CD4-positive, CD25-positive, alpha-beta regulatory T cell (primary cell): Measurements from ENCODE around the gene CHL1. TPM values are rescaled to one million over a fixed set of nuclear protein-coding genes. Genes with fewer than 3 reads are reported as not detected.

Experiments
- ATAC-seq, 2 donors: fragments of 150-1000 bp; cut with Tn5 transposase; one replicate each; pipeline ENCODE4 v1.10.0; 2021; ENCODE audit warnings: low read depth in 2 of 2, moderate number of reproducible peaks in 2 of 2, moderate library complexity in 1 of 2
- DNase-seq, 3 donors: peaks; one replicate each; pipeline versions ENCODE4 v3.0.0 to v3.0.0-alpha.2; 2012 to 2022; ENCODE audit warnings: mixed read lengths in 1 of 3
- H3K27ac ChIP-seq: one replicate; pipeline ENCODE4 v1.7.0; 2013; ENCODE audit warnings: mild to moderate bottlenecking, low read length; ENCODE audit not compliant: insufficient read depth, poor library complexity, severe bottlenecking
- H3K27me3 ChIP-seq: one replicate; pipeline ENCODE4 v1.7.0; 2013; ENCODE audit warnings: low read length; ENCODE audit not compliant: control insufficient read depth, insufficient read depth
- H3K36me3 ChIP-seq: one replicate; pipeline ENCODE4 v1.7.0; 2013; ENCODE audit warnings: mild to moderate bottlenecking, low read length, moderate library complexity; ENCODE audit not compliant: control insufficient read depth, insufficient read depth
- H3K4me1 ChIP-seq: 2 replicates; pipeline ENCODE4 v1.7.0; 2013; ENCODE audit warnings: mild to moderate bottlenecking, low read length; ENCODE audit not compliant: insufficient read depth, control insufficient read depth, poor library complexity, severe bottlenecking
- H3K4me3 ChIP-seq: one replicate; pipeline ENCODE4 v1.7.0; 2013; ENCODE audit warnings: low read depth, mild to moderate bottlenecking, low read length, moderate library complexity
- H3K9me3 ChIP-seq, 2 experiments: 1 replicate in 1 of 2; 2 replicates in 1 of 2; pipeline ENCODE4 v1.7.0; 2013; ENCODE audit warnings: low read length in 2 of 2, mild to moderate bottlenecking in 1 of 2, moderate library complexity in 1 of 2; ENCODE audit not compliant: control insufficient read depth in 2 of 2
- H3K27ac Mint-ChIP-seq, 3 donors: one replicate each; pipeline ENCODE4 v1.8.0; 2020 to 2022; ENCODE audit warnings: mild to moderate bottlenecking in 3 of 3, mixed read lengths in 3 of 3, moderate library complexity in 2 of 3
- H3K27me3 Mint-ChIP-seq: one replicate; pipeline ENCODE4 v1.8.0; 2022; ENCODE audit warnings: mild to moderate bottlenecking, mixed read lengths
- H3K36me3 Mint-ChIP-seq: one replicate; pipeline ENCODE4 v1.8.0; 2020; ENCODE audit warnings: mixed read lengths
- H3K4me1 Mint-ChIP-seq, 4 donors: one replicate each; pipeline ENCODE4 v1.8.0; 2020 to 2022; ENCODE audit warnings: mixed read lengths in 4 of 4, mild to moderate bottlenecking in 1 of 4
- H3K4me3 Mint-ChIP-seq, 4 donors: one replicate each; pipeline ENCODE4 v1.8.0; 2020 to 2022; ENCODE audit warnings: mild to moderate bottlenecking in 4 of 4, mixed read lengths in 4 of 4, moderate library complexity in 3 of 4
- H3K9me3 Mint-ChIP-seq, 7 donors: one replicate each; pipeline ENCODE4 v1.8.0; 2020 to 2022; ENCODE audit warnings: mixed read lengths in 7 of 7, mild to moderate bottlenecking in 3 of 7, moderate library complexity in 2 of 7
- polyA plus RNA-seq, 4 donors: library from polyadenylated mRNA; unstranded; fragments of 300-500 nt; fragmentation: Illumina TruSeq; gene quantifications; one replicate each; pipeline ENCODE4 v1.2.3, GENCODE V29; 2021
- total RNA-seq: library from RNA; stranded (reverse); gene quantifications from one replicate; pipeline ENCODE4 v1.2.3, GENCODE V29; 2022

The CHL1 gene
- total and polyA plus RNA-seq, 5 donors from 2014 or later, result not detected

DNA sequence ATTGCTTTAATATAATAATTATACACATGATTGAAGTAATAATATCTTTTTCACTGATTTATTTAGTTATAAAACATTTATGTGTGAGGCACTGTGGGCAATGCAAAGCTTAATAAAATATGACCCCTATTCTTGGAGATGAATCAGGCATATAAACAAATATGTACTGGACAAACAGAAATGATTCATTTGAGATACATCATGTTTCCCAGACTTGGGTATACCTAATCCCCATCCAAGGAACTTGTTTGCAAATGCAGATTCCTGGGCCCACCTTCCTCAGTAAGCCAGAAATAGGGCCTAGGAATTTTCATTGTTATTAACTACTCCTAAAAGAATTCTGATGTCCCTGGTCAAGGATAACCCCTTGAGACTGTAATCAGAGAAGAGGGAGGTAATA, 184.2 kb downstream of the CHL1 start:
- no peak overlapping the region for H3K4me3 Mint-ChIP-seq
- Histone ChIP-seq H3K27ac (no peak overlapping the region), H3K4me1 (no peaks in the 10 kb centered on the region), H3K36me3 (no peaks in the 10 kb centered on the region), H3K27me3 (no peaks in the 10 kb centered on the region), H3K9me3 (no peaks in the 10 kb centered on the region), H3K4me3 (no peak overlapping the region)
- H3K9me3 Mint-ChIP-seq, result peaks cover 0 to 3% (median 0%) of the 10 kb centered on the region in 7 donors
- H3K27me3 Mint-ChIP-seq, result no peaks in the 10 kb centered on the region
- H3K27ac Mint-ChIP-seq, result no peak overlapping the region
- DNase-seq (no peak), ATAC-seq (no peak)
- peaks cover 0 to 2% (median 0%) of the 10 kb centered on the region in 4 donors for H3K4me1 Mint-ChIP-seq
- H3K36me3 Mint-ChIP-seq, result no peaks in the 10 kb centered on the region

DNA sequence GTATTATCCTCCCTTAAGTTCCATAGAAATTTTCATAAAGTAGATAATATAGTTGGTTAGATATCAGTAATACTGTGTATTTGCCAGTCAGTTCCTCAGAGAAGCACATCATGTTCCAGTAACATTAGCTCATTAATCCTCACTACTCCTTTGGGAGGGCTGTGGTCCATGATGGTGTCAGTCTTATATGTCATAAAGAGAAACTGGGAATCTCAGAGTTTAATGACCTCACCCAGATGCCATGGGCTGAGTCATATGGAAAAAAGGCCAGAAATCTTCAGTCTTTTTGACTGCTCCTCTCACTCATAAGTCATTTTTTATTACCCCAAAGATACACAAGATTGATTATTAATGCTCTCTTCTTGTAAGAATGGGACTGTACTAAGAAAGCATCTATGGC, 188.6 kb downstream of the CHL1 start:
- Mint-ChIP-seq H3K4me3 (no peak overlapping the region), H3K27me3 (no peaks in the 10 kb centered on the region), H3K36me3 (no peaks in the 10 kb centered on the region), H3K4me1 (no peaks in the 10 kb centered on the region), H3K27ac (no peak overlapping the region), H3K9me3 (peaks cover 0 to 5% (median 0%) of the 10 kb centered on the region in 7 donors)
- no peak overlapping the region for H3K27ac ChIP-seq
- no peaks in the 10 kb centered on the region for H3K4me1 ChIP-seq
- no peaks in the 10 kb centered on the region for H3K27me3 ChIP-seq
- ATAC-seq (no peak), DNase-seq (no peak)
- H3K4me3 ChIP-seq, result no peak overlapping the region
- no peaks in the 10 kb centered on the region for H3K36me3 ChIP-seq
- no peaks in the 10 kb centered on the region for H3K9me3 ChIP-seq

DNA sequence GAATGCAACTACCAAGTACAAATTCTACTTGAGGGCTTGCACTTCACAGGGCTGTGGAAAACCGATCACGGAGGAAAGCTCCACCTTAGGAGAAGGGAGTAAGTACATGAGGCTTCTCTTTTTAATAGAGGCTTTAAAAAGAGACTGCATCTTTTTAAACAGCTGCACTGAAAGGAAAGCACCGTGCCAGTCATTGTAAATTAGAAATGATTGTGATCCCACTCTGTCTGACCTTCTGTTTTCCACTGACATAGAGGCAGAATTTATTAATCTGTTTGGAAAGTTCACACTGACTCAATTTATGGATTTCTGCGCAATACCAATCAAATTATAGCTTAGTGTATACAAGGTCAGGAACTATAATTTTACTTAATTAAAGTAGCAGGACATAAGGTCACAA, 198.2 kb downstream of the CHL1 start:
- H3K36me3 Mint-ChIP-seq, result no peaks in the 10 kb centered on the region
- Histone ChIP-seq H3K36me3 (no peaks in the 10 kb centered on the region), H3K27me3 (no peaks in the 10 kb centered on the region), H3K9me3 (no peaks in the 10 kb centered on the region), H3K4me1 (no peaks in the 10 kb centered on the region), H3K27ac (no peak overlapping the region), H3K4me3 (no peak overlapping the region)
- no peak overlapping the region for H3K4me3 Mint-ChIP-seq
- no peaks in the 10 kb centered on the region for H3K4me1 Mint-ChIP-seq
- H3K27ac Mint-ChIP-seq, result no peak overlapping the region
- DNase-seq (no peak), ATAC-seq (no peak)
- H3K27me3 Mint-ChIP-seq, result no peaks in the 10 kb centered on the region
- peaks cover 0 to 10% (median 6%) of the 10 kb centered on the region in 7 donors for H3K9me3 Mint-ChIP-seq

DNA sequence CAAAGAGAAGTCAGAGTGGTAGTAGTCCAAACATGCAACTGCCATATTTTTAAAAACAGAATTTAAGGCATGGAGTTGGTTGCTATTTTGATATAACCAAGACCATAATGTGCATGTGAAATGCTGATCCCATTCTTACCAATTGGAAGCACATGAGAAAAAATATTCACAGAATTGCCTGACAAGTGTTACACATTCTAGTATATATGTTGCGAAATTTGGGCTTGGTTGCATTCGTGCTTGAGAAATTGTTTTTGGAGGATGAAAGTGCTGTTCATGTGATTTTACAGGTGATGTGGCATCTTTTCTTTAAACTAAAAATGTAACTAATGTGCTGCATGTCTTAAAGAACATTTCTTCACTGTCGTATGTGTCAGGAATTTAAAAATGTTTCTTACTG, 199.7 kb downstream of the CHL1 start:
- no peak overlapping the region for H3K27ac Mint-ChIP-seq
- H3K9me3 ChIP-seq, result no peaks in the 10 kb centered on the region
- no peak overlapping the region for H3K4me3 ChIP-seq
- no peaks in the 10 kb centered on the region for H3K36me3 ChIP-seq
- H3K4me1 Mint-ChIP-seq, result no peaks in the 10 kb centered on the region
- no peaks in the 10 kb centered on the region for H3K4me1 ChIP-seq
- no peaks in the 10 kb centered on the region for H3K27me3 Mint-ChIP-seq
- no peaks in the 10 kb centered on the region for H3K27me3 ChIP-seq
- no peak overlapping the region for H3K27ac ChIP-seq
- no peaks in the 10 kb centered on the region for H3K36me3 Mint-ChIP-seq
- H3K9me3 Mint-ChIP-seq, result peaks cover 0 to 10% (median 4%) of the 10 kb centered on the region in 7 donors
- H3K4me3 Mint-ChIP-seq, result no peak overlapping the region
- DNase-seq (no peak), ATAC-seq (no peak)

DNA sequence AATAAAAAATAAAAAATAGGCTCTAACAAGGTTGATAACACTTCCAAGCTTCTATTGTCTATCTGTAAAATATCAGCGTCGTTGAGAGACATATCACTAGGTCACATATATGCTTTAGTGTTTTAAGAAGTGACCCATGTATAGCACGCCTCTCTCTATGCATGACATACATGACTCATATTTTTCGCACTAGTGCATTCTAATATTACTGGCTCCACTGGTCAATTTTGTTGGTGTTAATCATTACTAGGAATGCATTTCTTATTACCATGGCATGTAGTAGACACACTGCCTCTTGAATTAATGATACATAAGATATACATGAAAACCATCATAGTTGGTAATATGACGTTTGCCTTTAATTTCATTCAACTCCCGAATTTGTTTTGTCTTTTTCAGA, 203.1 kb downstream of the CHL1 start:
- no peak overlapping the region for H3K27ac ChIP-seq
- peaks cover 0 to 17% (median 6%) of the 10 kb centered on the region in 7 donors for H3K9me3 Mint-ChIP-seq
- DNase-seq, result no peak

DNA sequence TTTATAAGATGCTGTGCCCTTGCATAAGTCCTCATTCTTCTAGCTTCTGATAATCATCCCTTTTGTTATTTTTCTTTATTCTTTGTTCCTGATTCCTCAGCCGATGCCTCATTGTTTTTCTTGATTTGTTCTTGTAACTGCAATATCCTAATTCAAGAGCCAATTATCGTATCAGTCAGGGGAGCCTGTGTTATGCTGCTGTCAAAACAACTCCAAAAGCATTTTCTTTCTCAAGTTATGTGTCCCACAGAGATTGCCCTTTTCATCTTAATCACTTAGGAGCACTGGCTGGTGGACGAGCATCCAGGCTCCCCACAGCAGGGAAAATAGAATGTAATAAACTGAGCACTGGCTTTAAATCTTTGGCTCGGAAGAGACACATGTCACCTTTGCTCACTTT, 207.3 kb downstream of the CHL1 start:
- no peaks in the 10 kb centered on the region for H3K36me3 ChIP-seq
- ATAC-seq (no peak), DNase-seq (no peak)
- H3K27me3 ChIP-seq, result no peaks in the 10 kb centered on the region
- no peak overlapping the region for H3K4me3 Mint-ChIP-seq
- H3K4me1 Mint-ChIP-seq, result no peaks in the 10 kb centered on the region
- no peak overlapping the region for H3K27ac ChIP-seq
- H3K9me3 Mint-ChIP-seq, result peaks cover 0 to 12% (median 2%) of the 10 kb centered on the region in 7 donors
- no peaks in the 10 kb centered on the region for H3K27me3 Mint-ChIP-seq
- no peaks in the 10 kb centered on the region for H3K4me1 ChIP-seq
- no peaks in the 10 kb centered on the region for H3K36me3 Mint-ChIP-seq
- no peak overlapping the region for H3K4me3 ChIP-seq
- H3K27ac Mint-ChIP-seq, result no peak overlapping the region
- H3K9me3 ChIP-seq, result peaks cover 0 to 3% of the 10 kb centered on the region in 2 experiments

More for the DNA sequence above, 203.1 kb downstream of the CHL1 start:
- Mint-ChIP-seq H3K4me1 (no peaks in the 10 kb centered on the region), H3K27me3 (no peaks in the 10 kb centered on the region), H3K4me3 (no peak overlapping the region), H3K36me3 (no peaks in the 10 kb centered on the region), H3K27ac (no peak overlapping the region)
- ATAC-seq, result no peak
- Histone ChIP-seq H3K4me3 (no peak overlapping the region), H3K36me3 (no peaks in the 10 kb centered on the region), H3K27me3 (no peaks in the 10 kb centered on the region), H3K9me3 (peaks cover 0 to 3% of the 10 kb centered on the region in 2 experiments), H3K4me1 (no peaks in the 10 kb centered on the region)

DNA sequence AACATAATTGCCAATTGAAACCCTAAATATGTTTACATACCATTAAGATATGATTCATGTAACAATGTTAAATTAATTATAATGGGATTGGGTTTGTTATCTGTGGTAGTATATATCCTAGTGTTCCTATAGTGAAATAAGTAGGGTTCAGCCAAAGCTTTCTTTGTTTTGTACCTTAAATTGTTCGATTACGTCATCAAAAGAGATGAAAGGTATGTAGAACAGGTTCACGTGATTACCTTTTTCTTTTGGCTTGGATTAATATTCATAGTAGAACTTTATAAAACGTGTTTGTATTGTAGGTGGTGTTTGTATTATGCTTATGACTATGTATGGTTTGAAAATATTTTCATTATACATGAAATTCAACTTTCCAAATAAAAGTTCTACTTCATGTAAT, 212.4 kb downstream of the CHL1 start:
- Histone ChIP-seq H3K4me1 (no peaks in the 10 kb centered on the region), H3K36me3 (no peaks in the 10 kb centered on the region), H3K27me3 (no peaks in the 10 kb centered on the region), H3K4me3 (no peak overlapping the region), H3K9me3 (no peaks in the 10 kb centered on the region), H3K27ac (no peak overlapping the region)
- Mint-ChIP-seq H3K36me3 (no peaks in the 10 kb centered on the region), H3K4me1 (no peaks in the 10 kb centered on the region), H3K9me3 (peaks cover 0 to 5% (median 0%) of the 10 kb centered on the region in 7 donors), H3K4me3 (no peak overlapping the region), H3K27me3 (no peaks in the 10 kb centered on the region), H3K27ac (no peak overlapping the region)
- DNase-seq (no peak), ATAC-seq (no peak)

DNA sequence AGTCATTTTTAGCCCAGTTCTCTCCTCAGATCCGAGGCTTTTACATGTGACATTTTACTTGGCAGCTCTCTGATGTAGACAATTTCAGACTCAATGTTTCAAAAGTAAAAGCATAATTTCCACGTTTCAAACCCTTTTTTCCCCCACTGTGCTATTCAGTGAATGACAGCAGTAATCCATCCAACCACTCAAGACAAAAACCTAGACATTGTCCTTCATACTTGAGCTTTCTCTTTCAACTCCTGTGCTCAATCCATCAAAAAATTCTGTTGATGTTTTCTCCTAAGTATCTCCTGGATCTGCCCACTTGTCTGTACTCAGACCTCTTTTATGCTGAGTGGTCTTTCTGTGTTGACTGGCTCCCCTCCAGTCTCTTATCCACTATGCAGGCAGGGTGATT, 214.7 kb downstream of the CHL1 start:
- no peak overlapping the region for H3K4me3 ChIP-seq
- DNase-seq, result no peak
- H3K36me3 Mint-ChIP-seq, result no peaks in the 10 kb centered on the region
- H3K4me1 Mint-ChIP-seq, result no peaks in the 10 kb centered on the region
- peaks cover 5% of the 10 kb centered on the region for H3K27me3 Mint-ChIP-seq
- H3K36me3 ChIP-seq, result no peaks in the 10 kb centered on the region
- no peaks in the 10 kb centered on the region for H3K9me3 ChIP-seq
- no peak overlapping the region for H3K27ac ChIP-seq
- no peak for ATAC-seq
- no peak overlapping the region for H3K4me3 Mint-ChIP-seq
- no peak overlapping the region for H3K27ac Mint-ChIP-seq
- H3K9me3 Mint-ChIP-seq, result peaks cover 0 to 5% (median 0%) of the 10 kb centered on the region in 7 donors
- no peaks in the 10 kb centered on the region for H3K27me3 ChIP-seq
- H3K4me1 ChIP-seq, result no peaks in the 10 kb centered on the region
